ENCODE measurements around the gene AGBL4.

The AGBL4 gene

GRCh38 chr1:49229555-49229954 lies 794.2 kb downstream of the AGBL4 start (continued):
- no peak for TF ChIP-seq POU6F1 (CRISPR knock-in tag; IDR thresholded peaks at IDR 0.05; ENCODE audit: borderline replicate concordance, low read depth)
- TF ChIP-seq ESRRG (CRISPR knock-in tag; IDR thresholded peaks at IDR 0.05): no peak

- no peak for ATAC-seq
- TF ChIP-seq GLIS3 (CRISPR knock-in tag; IDR thresholded peaks at IDR 0.05) (no peak), ARNTL (CRISPR knock-in tag; IDR thresholded peaks at IDR 0.05; ENCODE audit: borderline replicate concordance, low read depth) (no peak), ZNF565 (CRISPR knock-in tag; conservative IDR thresholded peaks at IDR 0.05; ENCODE audit: low read depth) (no peak), SNAI2 (CRISPR knock-in tag; IDR thresholded peaks at IDR 0.05) (no peak), PATZ1 (CRISPR knock-in tag; IDR thresholded peaks at IDR 0.05; ENCODE audit: borderline replicate concordance) (no peak), POU6F1 (CRISPR knock-in tag; IDR thresholded peaks at IDR 0.05; ENCODE audit: borderline replicate concordance, low read depth) (no peak), TSHZ2 (CRISPR knock-in tag; IDR thresholded peaks at IDR 0.05) (no peak), ZNF8 (CRISPR knock-in tag; IDR thresholded peaks at IDR 0.05) (no peak), TOX (CRISPR knock-in tag; IDR thresholded peaks at IDR 0.05; ENCODE audit: borderline replicate concordance) (no peak), TCF4 (CRISPR knock-in tag; IDR thresholded peaks at IDR 0.05; ENCODE audit: borderline replicate concordance) (no peak), CSDC2 (CRISPR knock-in tag; IDR thresholded peaks at IDR 0.05) (no peak), ISL1 (CRISPR knock-in tag; IDR thresholded peaks at IDR 0.05) (no peak), CSRNP3 (CRISPR knock-in tag; IDR thresholded peaks at IDR 0.05) (no peak), ZNF70 (CRISPR knock-in tag; IDR thresholded peaks at IDR 0.05) (no peak), CREB5 (CRISPR knock-in tag; IDR thresholded peaks at IDR 0.05; ENCODE audit: low read depth) (no peak), ESRRG (CRISPR knock-in tag; IDR thresholded peaks at IDR 0.05) (no peak), ZC3H10 (CRISPR knock-in tag; IDR thresholded peaks at IDR 0.05) (no peak)
Observed at GRCh38 chr1:49226758-49227157, 797.0 kb downstream of the AGBL4 start.

- ATAC-seq: no peak
- TF ChIP-seq CSDC2 (CRISPR knock-in tag; IDR thresholded peaks at IDR 0.05): no peak
- no peak for TF ChIP-seq ESRRG (CRISPR knock-in tag; IDR thresholded peaks at IDR 0.05)
- no peak for TF ChIP-seq CSRNP3 (CRISPR knock-in tag; IDR thresholded peaks at IDR 0.05)
- no peak for TF ChIP-seq PPARA (CRISPR knock-in tag; IDR thresholded peaks at IDR 0.05; ENCODE audit: borderline replicate concordance)
- TF ChIP-seq PATZ1 (CRISPR knock-in tag; IDR thresholded peaks at IDR 0.05; ENCODE audit: borderline replicate concordance): no peak
- no peak for TF ChIP-seq ZNF8 (CRISPR knock-in tag; IDR thresholded peaks at IDR 0.05)
- TF ChIP-seq TCF4 (CRISPR knock-in tag; IDR thresholded peaks at IDR 0.05; ENCODE audit: borderline replicate concordance): no peak
- no peak for TF ChIP-seq RARB (CRISPR knock-in tag; IDR thresholded peaks at IDR 0.05)
- TF ChIP-seq ISL1 (CRISPR knock-in tag; IDR thresholded peaks at IDR 0.05): no peak
- no peak for TF ChIP-seq ARNTL (CRISPR knock-in tag; IDR thresholded peaks at IDR 0.05; ENCODE audit: borderline replicate concordance, low read depth)
- no peak for TF ChIP-seq ZC3H10 (CRISPR knock-in tag; IDR thresholded peaks at IDR 0.05)
- no peak for TF ChIP-seq CREB5 (CRISPR knock-in tag; IDR thresholded peaks at IDR 0.05; ENCODE audit: low read depth)
- TF ChIP-seq ZFP3 (CRISPR knock-in tag; IDR thresholded peaks at IDR 0.05): no peak
Observed at GRCh38 chr1:49225464-49225863, 798.3 kb downstream of the AGBL4 start.
